Activated CD4-positive, alpha-beta T cell treated with anti-CD3 and anti-CD28 coated beads, Interleukin-2, amount 50 U/mL, for 24 hours (primary cell): ENCODE results near the gene PIP4K2A.
"Not testable (repeated sequence)": the region's sequence is repeated elsewhere in the genome, so short reads cannot be mapped to it uniquely, and the experiment has no call there.

Experiments
- DNase-seq, 2 donors: peaks; one replicate each; pipeline ENCODE4 v3.0.0-alpha.2; 2020; ENCODE audit warnings: low read depth in 1 of 2, low spot score in 1 of 2

Gene PIP4K2A

DNA sequence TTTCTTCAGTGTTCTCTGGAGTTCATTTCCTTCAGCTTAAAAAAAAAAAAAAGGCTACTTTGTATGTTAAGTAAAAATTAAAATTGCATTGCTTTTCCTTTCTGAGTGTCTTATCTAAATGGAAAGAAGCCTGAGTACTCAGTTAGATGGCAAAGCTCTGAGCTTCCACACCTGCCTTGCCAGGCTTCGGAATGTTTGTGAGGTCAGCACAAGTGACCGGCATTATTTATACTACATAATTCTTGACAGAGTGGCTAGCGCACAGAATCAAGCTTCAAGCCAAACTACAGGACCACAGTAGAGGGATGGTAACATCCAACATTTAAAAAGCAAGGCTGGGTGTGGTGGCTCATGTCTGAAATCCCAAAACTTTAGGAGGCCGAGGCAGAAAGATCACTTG lies 17.3 kb downstream of the PIP4K2A start:
- no peak for DNase-seq

GRCh38 chr10:22693860-22694259 lies 20.5 kb downstream of the PIP4K2A start:
- DNase-seq, result no peak

DNA sequence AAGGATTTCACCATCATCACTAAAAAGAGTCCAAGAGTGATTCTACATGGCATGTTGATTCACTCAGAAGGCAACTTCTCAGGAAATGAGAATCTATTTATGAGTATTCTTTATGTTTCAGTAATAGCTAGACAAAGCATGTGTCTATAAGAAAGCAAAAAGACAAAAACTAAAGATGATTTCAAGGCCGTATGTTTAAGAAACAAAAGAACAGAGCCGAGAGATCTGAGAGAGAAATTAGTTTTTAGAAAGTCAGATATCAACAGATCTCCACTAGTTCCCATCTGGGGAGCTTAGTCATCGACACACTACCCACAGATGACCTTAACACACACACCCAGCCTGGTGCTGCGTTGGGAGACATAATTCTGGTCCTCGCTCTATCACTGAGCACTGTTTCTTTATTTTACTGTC lies 21.0 kb downstream of the PIP4K2A start:
- no peak for DNase-seq

DNA sequence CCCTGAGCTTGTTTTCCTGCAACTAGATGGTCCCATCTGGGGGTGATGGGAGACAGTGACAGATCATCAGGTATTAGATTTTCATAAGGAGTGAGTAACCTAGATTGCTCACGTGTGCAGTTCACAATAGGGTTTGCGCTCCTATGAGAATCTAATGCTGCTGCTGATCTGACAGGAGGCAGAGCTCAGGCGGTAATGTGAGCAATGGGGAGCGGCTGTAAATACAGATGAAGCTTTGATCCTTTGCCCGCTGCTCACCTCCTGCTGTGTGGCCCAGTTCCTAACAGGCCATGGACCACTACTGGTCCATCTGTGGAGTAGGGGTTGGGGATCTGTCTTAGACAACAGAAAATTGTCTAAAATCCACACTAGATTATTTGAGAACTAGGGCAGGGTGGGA lies 22.3 kb downstream of the PIP4K2A start:
- DNase-seq, result not testable (repeated sequence)

GRCh38 chr10:22690614-22691431 lies 23.6 kb downstream of the PIP4K2A start:
- no peak for DNase-seq

GRCh38 chr10:22690158-22690557 lies 24.2 kb downstream of the PIP4K2A start:
- DNase-seq, result no peak

DNA sequence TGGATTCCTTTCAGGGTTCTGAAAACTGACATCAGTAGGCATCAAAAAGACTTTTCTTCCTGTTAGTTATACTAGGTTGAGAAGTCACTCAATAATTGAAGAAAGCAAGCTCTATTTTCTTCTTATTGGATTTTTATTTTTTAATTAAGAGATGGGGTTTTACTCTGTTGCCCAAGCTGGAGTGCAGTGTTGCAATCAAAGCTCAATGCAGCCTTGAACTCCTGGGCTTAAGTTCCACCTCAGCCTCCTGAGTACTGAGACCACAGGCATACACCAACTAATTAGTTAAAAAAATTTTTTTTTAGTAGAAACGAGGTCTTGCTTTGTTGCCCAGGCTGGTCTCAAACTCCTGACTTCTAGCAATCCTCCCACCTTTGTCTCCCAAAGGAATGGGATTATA lies 28.0 kb downstream of the PIP4K2A start:
- DNase-seq, result no peak

DNA sequence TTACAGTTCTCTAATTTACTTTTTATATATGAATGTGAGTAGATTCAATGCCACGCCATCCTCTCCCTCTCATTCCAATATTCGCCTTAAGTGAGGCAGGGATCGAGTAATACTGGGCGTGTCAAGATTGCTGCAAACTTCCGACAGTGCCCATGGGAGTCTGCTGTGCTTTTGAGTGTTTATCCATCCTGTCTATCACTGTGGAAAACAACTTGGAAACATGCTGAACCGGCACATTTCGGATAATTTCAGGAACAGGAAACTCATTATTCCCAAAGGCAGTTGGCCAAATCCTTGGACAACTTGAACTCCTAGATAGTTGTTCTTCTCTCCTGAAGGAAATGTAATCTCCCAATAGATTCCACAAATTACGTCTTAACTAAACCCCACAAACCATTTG lies 28.5 kb downstream of the PIP4K2A start:
- DNase-seq, result no peak

- no peak for DNase-seq
Observed at GRCh38 chr10:22684699-22685098, 29.7 kb downstream of the PIP4K2A start.

DNA sequence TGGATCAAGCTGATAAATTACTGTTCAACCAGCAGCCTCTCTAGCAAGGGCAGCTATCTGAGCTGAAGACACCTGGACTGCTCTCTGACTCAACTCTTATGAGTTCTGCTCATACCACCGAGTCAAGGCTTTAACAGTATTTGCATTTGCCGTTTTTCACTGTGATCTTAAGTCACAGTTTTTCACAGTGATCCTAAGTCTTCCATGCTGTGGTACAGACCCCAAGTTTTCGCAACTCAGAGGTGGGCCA lies 31.3 kb downstream of the PIP4K2A start:
- no peak for DNase-seq

GRCh38 chr10:22682237-22683139 lies 31.9 kb downstream of the PIP4K2A start:
- peak in 1 of 2 donors; percentile 21 for DNase-seq

DNA sequence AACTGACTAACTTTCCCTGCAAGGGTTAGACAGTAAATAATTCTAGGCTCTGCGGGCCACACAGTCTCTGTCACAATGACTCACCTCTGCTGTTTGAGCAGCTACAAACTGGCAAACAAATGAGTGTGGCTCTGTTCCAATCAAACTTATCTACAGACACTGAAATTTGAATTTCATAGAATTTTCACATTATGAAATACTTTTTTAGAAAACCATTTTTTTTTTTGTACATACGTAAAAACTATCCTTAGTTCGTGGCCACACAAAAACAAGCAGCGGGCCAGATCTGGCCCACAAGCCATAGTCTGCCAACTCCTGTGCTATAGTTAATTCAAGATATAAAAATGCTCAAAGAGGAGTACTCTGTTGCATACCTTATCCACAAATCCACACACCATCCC lies 32.6 kb downstream of the PIP4K2A start:
- DNase-seq, result peak in 1 of 2 donors; percentile 61

DNA sequence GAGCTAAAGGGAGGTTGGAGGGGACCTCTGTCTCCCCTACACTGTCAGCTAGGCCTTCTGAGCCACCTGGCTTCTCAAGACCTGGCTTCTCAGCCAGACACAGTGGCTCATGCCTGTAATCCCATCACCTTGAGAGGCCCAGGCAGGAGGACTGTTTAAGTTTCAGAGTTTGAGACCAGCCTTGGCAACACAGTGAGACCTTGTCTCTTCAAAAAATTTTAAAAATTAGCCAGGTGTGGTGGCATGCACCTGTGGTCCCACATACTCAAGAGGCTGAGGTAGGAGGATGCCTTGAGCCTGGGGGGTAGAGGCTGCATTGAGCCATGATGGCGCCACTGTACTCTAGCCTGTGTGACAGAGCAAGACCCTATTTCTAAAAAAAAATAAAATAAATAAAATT lies 33.1 kb downstream of the PIP4K2A start:
- DNase-seq, result no peak

- no peak for DNase-seq
Observed at GRCh38 chr10:22679608-22680007, 34.8 kb downstream of the PIP4K2A start.

GRCh38 chr10:22677333-22677732 lies 37.0 kb downstream of the PIP4K2A start:
- no peak for DNase-seq

DNA sequence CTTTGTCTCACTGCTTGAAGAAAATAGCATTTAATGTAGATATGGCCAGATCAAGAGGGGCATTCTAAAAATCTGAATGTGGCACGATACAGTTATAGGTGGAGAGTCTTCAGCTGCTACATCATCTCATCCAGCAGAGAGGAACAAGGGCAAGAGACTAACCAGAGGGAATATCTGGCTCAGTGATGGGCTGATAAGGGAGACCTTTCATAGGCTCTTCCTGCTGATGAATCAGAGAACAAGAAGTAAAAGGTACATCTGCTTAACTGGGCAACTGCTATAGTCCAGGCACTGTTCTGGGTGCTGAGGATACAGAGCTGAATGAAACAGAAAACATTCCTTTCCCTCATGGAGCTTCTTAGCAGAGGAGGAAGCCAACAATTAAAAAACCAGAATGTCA lies 37.9 kb downstream of the PIP4K2A start:
- DNase-seq, result no peak

DNA sequence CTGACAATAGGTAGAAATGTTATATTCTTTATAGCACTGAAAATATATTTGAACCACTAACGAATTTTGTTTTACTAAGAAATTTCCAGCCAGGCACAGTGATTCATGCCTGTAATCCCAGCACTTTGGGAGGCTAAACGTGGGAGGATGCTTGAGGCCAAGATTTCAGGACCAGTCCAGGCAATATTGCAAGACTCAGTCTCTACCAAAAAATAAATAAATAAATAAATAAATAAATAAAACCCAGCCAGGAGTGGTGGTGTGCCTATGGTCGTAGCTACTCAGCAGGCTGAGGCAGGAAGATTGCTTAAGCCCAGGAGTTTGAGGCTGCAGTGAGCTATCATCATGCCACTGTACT lies 39.8 kb downstream of the PIP4K2A start:
- DNase-seq, result no peak

DNA sequence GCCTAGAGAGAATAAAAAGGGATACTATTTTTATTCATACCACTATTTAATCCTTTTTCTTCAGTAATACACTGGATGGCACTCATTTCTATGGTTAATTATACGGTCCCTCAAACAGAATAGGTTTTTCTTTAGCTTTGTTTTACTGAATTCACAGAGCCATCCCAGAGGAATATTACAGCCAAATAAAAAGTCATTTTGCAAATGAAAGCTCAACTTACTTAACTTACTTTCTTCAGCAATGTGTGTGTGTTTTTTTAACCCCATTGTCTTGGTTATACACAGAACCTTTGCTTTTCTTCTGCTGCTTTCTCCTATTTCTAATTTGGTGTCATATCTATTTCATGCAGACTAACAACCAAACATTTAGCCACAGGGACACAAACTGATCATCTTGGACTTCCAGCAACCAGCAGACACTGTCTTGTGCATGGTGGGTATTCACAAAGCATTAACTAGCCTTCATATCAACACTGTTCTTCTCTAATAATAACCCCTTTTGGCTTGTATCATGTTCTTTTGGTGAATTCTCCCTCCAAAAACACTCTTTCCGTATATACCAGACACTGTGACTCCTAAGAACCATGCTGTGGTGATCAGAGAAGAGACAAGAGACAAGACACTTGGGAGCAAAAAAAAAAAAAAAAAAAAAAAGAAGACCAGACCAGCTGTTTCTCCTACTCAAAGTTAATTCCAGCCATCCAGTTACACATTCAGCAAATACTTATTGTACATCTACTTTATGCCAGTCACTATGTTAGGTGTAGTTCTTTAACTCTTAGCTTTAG lies 40.4 kb downstream of the PIP4K2A start:
- DNase-seq, result no peak

- DNase-seq, result no peak
Observed at GRCh38 chr10:22673091-22673392, 41.3 kb downstream of the PIP4K2A start.

GRCh38 chr10:22672319-22673090 lies 41.9 kb downstream of the PIP4K2A start:
- DNase-seq, result no peak

DNA sequence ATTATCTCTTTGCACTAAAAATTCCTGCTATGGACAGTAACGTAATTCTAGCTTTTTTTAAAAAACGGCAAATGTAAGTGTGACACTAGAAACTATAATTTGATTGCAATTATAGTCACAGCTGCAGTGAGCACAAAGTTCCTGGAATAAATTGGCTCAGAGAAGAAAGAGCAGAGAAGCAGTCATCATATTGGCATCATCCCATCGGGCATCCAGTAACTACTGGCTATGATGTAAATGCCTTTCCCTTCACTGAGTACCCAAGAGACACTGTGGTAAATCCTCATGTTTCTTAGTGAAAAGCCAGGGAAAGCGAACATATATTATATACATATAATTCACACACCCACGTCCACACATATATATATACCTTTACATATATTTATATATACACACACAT lies 43.6 kb downstream of the PIP4K2A start:
- no peak for DNase-seq
